HG02852 (cell line): ENCODE measurements around the gene TIFAB.

Source experiments
- ATAC-seq: cut with Tn5 transposase; IDR thresholded peaks from one replicate; pipeline ENCODE4 v1.9.1; 2021; ENCODE audit warnings: mild to moderate bottlenecking, moderate library complexity; ENCODE audit not compliant: unreplicated experiment

TIFAB gene

GRCh38 chr5:135482381-135482933 is 30.3 kb upstream of the TIFAB start:
- ATAC-seq = no peak

DNA sequence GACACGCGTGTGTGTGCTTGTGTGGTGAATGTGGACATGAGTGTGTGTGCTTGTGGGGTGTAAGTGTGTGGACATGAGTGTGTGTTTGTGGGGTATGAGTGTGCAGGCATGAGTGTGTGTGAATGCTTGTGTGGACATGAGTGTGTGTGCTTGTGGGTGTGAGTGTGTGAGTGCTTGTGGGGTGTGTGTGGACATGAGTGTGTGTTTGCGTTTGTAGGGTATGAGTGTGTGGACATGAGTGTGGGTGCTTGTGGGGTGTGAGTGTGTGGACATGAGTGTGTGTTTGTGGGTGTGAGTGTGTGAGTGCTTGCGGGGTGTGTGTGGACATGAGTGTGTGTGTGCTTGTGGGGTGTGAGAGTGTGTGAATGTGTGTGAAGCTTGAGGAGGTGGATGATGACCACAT is 29.8 kb upstream of the TIFAB start:
- ATAC-seq = no peak

- no peak for ATAC-seq
Observed at GRCh38 chr5:135481387-135481786, 29.2 kb upstream of the TIFAB start.

DNA sequence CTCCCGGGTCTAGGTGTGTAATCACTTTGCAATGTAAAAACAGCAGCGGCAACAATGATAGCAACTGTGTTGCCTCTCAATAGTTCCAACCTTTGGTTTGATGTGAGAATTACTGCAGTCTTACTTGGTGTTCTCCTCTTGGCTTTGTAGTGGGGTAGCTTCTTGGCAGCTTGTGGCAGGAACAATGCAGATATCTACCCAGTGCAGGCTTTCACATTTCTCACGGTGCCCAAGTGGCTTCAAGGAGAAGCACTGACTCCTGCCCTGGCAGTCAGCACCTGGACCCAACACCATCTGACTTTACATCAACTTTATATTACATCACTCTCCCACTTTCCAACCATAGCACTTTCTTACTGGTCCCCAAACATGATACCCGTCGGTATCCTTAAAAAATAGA is 28.4 kb upstream of the TIFAB start:
- ATAC-seq = no peak

GRCh38 chr5:135478938-135479337 is 26.8 kb upstream of the TIFAB start:
- ATAC-seq = no peak

DNA sequence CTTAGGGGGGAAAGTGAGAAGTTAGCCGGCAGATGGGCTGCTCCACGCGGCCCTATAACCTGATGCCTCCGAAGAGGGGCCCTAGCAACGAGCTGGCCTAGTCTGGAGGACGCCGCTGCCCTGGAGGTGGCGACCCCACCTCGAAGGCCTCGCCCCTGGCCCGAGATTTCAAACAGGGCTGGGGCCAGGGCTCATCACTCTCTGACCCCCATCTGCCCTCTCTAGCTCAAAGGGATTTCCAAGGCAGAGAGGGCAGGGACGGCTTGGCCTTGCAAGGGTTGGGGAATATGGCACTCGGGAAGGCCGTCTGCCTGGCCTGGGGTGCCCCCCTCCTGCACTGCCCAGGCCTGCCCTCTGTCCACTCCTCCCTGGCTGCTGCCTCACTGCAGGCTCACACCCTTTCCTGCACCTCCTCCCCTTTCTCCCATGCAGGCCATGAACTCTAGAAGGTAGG is 25.5 kb upstream of the TIFAB start:
- ATAC-seq = no peak

GRCh38 chr5:135476615-135477581 is 24.7 kb upstream of the TIFAB start:
- no peak for ATAC-seq

DNA sequence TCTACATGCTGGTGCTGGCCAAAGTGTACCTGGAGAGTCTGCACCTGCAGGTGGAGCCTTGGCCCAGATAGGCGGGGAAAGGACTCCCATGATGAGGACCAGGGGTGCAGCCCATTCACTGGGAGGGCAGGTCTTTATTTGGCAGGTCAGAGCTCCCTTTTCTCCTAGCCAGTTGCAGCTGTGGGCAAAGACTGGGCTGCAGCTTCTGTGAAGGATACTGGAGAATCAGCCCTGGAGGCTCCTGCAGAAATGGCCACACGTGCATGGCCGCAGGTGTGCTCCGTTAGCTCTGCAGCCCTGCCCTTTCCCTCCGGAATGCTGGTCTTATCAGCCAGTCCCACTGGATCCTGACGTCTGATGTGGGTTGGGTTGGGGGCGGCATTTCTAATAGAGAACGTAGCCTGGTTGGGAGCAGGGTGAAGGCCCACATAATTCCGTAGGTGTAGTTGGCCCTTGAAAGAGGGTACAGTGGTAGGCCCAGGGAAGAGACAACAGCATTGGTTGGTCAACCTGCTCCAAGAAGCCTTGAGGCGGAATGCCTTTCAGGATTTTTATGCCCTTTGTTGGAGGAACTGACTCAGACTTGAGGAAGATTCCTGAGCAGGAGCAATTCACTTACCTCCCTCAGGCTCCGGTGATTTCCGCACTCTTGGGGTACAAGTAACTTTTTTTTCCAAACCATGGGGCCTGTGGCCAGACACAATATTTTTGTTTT is 22.0 kb upstream of the TIFAB start:
- ATAC-seq = no peak

DNA sequence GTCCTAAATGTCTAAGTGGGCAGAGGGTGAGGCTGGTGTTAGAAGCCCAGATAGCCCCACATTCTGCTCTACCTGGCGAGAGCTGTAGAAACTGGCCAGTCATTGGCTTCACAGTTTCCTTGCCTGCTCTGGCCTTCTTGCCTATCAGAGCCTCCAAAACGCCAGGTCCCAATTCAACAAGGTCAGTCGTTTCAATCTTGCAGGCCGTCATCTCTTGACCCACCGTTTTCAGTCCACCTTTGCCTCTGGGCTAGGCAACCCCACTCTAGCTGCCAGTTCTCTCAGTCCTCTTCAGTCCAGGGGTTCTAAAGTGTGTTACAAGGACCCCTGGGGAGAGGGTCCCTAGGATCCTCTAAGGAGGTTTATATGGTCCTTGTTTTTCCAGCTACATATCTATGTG is 20.0 kb upstream of the TIFAB start:
- no peak for ATAC-seq

GRCh38 chr5:135471726-135472125 is 19.6 kb upstream of the TIFAB start:
- ATAC-seq = no peak

DNA sequence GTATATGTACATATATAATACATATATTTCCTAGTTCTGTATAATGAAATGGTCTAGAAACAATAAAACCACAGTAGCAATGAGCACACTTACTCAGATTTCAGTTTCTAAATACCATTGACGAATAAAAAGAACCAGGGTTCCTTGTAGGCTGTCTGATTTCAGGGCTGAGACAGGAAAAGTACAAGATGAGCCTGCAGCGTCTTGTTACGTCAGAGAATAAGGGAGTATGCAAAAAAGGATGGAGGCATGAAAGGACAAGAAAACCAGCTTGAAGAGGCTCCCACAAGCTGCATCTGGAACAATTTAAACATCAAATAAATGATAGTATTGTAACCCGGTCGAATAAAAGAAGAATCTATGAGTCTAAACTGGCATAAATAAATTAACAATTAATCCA is 17.8 kb upstream of the TIFAB start:
- no peak for ATAC-seq

- no peak for ATAC-seq
Observed at GRCh38 chr5:135468541-135468940, 16.4 kb upstream of the TIFAB start.

- ATAC-seq = no peak
Observed at GRCh38 chr5:135467871-135468485, 15.8 kb upstream of the TIFAB start.

- ATAC-seq = no peak
Observed at GRCh38 chr5:135467051-135467625, 15.0 kb upstream of the TIFAB start.

DNA sequence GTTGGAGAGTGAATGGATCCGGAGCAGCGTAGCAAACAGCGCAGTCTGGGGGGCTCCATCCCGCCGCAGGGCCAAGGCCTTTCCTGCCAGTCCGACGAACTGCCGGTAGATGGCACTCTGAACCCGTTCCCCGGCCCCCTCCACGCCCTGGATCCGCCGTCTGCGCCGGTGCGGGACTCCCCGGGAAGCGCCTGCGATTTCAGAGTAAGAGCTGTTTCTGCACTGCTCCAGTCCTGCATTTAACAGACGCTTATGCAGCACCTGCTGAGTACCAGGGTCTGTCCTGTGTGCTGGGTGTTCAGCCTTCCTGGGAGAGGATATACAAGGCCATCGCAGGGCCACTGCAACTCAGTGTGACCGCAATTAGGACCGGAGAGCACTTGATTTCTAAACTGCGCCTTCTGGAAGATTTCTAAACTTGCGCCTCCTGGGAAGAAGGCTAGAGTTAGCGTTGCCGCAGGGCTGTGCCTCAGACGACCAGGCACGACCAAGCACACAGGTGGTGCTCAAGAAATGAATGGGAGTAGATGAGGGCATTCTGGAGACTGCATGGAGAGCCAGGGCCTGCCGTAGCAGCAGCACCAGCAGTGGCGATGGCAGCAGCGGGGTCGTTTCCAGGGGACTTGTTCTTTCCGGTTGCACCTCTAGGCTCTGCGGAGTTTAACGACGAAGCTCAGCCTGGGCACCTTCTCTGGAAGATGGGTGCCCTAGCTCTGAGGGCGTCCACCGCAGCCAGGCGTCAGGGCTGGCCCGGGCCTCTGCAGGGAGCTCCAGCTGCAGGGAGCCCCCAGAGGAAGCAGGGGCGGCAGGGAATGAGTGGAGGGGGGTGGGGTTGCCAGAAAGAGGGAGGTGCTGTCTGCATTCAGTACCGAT is 14.3 kb upstream of the TIFAB start:
- ATAC-seq = peak; percentile 82

GRCh38 chr5:135465391-135466122 is 13.4 kb upstream of the TIFAB start:
- ATAC-seq = no peak

GRCh38 chr5:135462304-135462703 is 10.2 kb upstream of the TIFAB start:
- ATAC-seq = no peak

GRCh38 chr5:135461481-135462151 is 9.5 kb upstream of the TIFAB start:
- ATAC-seq = no peak
